Skin epidermis (tissue), 12 donors: Measurements from ENCODE around the gene GRK1.

ENCODE experiments used
- H3K27ac ChIP-seq, 21 experiments: fragments of 200-600 bp; sonication (generic) in 11 of 21; one replicate each; pipeline ENCODE4 v1.5.0; 2020; ENCODE audit warnings: mild to moderate bottlenecking in 3 of 21, inconsistent platforms in 2 of 21, moderate library complexity in 2 of 21
- H3K4me3 ChIP-seq, 7 experiments: fragments of 200-600 bp; sonication (generic) in 2 of 7; one replicate each; pipeline ENCODE4 v1.5.0; 2020; ENCODE audit warnings: inconsistent platforms in 2 of 7, mild to moderate bottlenecking in 2 of 7, moderate library complexity in 1 of 7

Gene GRK1

DNA sequence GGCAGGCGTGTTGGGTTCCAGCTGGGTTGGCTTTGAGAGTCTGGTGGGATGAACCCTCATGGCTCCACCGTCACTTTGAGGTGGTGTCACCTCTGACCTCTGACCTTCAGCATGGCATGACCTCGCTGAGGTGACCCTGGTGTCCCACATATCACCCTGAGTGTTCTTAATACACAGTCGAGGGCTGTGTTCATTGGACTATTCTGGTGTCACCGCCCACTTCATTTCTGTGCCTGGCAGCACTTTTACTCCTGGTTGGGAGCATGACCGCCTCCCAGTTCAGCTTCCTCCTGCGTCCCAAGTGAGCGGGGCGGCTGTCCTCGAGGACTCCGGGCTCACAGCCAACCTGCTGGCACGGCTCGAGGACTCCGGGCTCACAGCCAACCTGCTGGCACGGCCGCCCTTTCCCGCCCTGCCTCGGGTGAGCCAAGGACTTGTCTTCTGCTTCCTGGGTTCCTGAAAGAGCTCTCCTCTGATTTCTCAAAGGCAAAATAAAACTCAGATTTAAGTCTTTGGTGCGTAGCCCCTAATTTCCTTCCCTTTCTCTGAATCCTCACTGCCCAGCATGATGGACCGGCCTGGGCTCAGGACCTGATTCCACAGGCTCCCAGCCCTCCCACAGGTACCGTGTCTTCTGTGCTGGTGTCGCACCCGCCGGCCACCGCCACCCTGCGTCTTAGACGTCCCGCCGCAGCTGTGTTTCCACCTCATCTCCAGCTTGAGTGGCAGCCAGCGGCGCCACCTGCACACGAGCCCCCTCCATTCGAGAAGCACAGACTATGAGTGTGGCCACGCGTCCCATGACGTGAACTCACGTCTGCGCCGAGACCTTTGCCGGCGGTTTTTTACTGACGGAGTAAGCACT is 19.4 kb upstream of the GRK1 start:
- Histone ChIP-seq H3K4me3 (no peak overlapping the region), H3K27ac (peak overlapping the region in 4 of 21 experiments; percentile 6 to 20 (median 11))

DNA sequence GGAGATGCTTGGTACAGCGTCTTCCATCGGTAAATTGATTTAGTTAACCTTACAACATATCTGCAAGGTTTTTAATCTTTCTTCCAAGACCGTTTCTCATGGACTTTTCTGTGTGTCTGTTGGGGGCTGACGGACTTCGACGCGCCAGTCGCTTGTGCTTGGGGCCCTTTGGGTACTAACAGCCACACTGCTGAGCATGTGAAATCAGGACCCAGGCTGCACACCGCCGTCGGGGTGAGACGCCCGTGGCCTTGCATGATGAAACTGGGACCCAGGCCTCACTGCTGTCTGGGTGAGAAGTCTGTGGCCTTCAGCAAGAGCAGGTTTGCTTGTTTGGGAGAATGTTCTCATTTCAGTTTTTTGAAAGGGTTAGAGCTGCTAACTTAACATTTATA is 18.8 kb upstream of the GRK1 start:
- no peak overlapping the region for H3K4me3 ChIP-seq
- H3K27ac ChIP-seq = peak overlapping the region in 1 of 21 experiments; percentile 13

DNA sequence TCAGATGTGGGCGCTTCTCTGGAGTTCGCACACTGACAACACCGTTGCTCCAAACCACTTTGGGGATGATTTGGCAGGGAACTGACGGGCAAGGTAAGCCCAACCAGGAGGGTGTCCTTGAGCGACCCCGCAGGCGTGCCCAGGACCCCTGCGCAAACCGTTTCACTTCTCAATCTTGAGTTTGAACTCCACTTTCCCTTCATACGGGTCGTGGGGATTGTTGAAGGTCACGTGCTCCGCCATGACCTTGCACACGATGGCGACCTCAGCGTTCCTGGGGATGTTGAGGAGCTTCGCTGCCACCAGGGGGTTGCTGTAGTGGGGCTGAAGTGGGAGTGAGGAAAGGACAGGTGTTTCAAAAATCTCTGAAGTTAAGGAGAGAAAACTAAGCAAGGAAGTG is 17.8 kb upstream of the GRK1 start:
- H3K27ac ChIP-seq = no peak overlapping the region
- H3K4me3 ChIP-seq = no peak overlapping the region

DNA sequence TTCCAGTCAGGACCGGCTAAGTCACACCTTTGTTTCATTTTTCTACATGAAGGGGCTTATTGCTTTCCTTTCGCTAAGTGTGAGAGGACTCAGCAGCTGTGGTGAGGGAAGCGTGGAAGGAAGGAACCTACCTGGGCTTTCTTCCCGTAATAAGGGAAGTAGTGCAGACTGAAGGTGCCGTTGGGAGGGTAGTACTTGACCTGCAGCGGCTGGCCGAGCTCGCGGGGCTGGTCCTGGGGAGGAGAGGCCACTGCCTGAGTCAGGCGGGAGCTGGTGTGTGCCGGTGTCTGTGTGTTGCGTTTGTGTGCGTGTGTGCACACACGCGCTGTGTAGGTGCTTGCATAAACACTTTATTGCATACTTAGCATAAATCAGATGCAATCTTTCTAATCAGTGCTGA is 16.7 kb upstream of the GRK1 start:
- H3K27ac ChIP-seq = no peak overlapping the region
- no peak overlapping the region for H3K4me3 ChIP-seq

DNA sequence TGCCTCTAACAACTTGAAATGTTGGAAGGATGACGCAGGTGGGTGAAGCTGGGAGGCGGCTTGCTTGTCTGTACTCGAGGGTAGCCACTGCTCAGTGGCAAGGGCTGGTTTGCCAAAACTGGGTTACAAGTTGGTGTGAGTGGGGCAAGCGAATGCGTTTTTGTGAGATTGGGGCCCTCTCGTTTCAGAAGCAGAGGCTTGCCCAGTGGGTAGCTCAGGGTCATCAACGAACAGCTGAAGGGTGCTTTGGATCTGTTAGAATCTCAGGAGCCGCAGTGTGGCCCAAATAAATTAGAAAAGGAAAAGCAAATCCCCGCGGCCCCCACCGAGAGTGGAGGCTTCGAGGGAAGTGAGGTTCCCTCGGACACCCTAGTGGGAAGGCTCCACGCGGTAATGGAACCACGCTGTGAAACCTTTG is 16.3 kb upstream of the GRK1 start:
- Histone ChIP-seq H3K27ac (no peak overlapping the region), H3K4me3 (no peak overlapping the region)

DNA sequence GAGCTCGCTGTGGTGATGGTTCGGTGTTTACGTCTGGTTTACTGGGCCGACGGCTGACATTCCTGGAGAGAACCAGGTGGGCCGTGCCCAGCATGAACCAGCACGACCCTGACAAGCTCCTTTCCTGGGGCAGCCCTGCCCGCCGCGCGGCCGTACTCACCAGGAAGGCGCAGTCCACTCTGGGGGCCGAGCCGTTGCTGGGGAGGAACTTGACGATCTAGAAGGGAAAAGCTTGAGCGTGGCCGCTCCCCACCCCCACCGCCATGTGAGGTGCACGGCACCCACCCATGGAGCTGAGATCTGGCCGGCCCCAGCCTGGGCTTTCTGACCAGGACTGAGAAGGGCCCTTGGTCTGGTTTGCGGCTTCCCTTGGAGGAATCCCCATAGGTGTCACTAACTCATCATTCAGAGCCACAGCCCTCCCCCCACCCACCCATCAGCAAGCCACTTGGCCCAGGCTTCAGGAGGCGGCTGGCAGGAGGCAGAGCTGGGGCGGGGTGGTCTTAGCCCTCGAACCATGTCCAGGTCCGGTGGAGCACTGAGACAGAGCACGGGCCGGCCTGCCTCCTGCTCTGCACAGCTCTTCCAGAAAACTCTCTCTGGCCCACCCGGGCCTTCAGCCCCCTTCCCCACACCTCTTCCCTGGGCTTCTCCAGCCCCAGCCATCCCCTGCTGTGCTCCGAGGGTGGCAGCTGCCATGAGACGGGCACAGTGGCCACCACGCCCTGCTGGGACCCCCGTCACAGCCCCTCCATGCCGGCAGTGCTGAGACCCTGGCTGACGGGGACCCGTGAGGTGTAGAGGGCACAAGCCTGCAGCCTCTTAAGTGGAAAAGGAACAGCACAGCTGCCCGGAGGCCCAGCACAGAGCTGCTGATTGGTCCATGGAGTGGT is 15.3 kb upstream of the GRK1 start:
- H3K4me3 ChIP-seq = no peak overlapping the region
- no peak overlapping the region for H3K27ac ChIP-seq

DNA sequence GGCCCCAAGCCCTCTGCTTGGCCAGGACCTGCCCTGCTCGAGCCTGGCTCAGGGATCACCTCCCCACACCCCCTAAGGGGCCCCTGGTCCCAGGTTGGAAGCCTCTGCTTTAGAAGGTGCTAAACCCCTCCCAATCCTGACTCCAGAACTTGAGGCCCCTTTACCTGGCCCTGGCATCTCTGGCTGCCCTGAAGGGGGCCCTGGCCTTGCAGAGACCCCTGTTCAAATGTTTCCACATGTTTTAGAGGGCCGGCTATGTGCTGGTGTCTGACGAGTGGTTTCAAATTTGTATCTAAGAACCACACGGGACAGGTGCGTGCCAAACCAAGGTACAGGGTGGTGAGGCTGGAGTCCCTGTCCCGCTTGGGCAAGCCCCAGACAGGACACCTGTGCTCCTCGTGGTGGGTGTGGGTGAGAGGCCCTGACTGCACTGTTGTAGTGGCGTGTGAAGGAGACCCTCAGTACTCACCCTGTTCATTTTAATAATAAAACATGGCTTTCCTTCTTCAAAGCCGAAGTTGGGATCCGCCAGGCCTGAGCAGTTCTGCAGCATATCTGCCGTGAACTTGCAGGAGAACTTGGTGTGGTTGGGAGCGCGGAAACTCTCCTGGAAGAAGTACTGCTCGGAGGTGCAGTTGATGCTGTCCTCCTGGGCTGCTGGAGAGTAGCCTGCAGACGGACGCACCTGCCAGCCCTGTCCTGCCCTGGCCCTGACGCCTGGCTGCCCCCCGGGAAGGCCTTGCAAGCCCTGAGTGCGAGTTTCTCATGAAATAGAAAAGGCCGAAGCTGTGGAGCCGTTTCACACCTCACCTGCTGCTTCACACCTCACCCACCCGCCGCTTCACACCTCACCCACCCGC is 14.4 kb upstream of the GRK1 start:
- Histone ChIP-seq H3K27ac (no peak overlapping the region), H3K4me3 (no peak overlapping the region)

DNA sequence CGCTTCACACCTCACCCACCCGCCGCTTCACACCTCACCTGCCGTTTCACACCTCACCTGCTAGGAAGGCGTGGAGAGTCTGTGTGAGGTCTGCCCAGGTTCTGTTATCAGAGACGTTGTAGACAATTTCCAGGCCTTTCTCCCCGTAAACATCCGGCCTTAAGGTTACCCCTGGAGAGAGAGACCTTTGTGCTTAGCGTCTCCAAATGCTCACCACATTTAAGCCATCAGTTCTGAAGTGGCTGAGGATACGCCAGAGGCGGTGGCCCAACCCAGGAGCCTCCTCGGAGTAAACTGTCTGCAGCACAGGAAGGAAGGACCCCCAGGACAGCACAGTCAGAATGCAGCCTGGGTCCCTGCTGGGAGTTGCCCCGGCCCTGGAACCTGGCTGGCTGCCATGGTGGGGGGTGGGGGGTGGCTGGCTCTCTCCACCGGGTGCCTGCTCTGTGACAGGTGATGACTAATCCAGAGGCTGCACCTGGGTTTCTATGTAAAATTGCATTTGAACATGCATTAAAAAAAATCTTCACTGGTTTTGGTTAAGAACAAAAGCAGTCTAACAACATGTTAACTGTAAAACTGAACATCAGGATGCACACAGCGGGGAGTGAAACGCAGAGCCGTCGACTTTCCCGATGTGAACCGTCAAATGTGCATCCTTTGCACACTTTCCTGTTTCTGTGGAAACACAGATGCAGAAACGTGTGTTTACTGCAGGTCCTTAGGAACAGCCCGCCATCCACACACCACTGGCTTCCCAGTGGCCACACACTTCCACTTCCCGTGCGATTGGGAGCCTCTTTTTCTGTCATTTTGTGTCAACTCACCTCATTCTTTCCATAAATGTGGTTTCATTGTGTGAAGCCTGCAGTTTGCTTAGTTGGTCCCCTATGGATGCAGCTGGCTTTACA is 13.5 kb upstream of the GRK1 start:
- Histone ChIP-seq H3K27ac (no peak overlapping the region), H3K4me3 (no peak overlapping the region)

DNA sequence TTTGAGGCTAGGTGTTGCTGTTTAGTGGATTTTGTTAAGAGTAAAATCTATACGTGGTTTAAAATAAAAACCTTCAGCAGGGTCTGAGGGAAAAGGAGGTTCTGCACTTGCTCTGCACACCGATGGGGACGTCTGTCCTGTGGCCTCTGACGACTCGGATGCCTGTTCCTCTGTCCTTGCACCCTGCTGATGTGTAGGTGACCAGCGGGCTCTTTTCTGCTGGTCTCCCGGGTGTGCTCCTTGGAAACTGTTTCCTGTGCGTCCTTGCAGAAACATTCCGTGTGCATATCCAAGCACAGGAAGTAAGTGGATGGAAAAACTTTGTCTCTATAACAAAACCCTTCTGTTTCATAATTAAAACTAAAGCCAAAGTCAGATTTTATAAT is 12.9 kb upstream of the GRK1 start:
- no peak overlapping the region for H3K27ac ChIP-seq
- no peak overlapping the region for H3K4me3 ChIP-seq

DNA sequence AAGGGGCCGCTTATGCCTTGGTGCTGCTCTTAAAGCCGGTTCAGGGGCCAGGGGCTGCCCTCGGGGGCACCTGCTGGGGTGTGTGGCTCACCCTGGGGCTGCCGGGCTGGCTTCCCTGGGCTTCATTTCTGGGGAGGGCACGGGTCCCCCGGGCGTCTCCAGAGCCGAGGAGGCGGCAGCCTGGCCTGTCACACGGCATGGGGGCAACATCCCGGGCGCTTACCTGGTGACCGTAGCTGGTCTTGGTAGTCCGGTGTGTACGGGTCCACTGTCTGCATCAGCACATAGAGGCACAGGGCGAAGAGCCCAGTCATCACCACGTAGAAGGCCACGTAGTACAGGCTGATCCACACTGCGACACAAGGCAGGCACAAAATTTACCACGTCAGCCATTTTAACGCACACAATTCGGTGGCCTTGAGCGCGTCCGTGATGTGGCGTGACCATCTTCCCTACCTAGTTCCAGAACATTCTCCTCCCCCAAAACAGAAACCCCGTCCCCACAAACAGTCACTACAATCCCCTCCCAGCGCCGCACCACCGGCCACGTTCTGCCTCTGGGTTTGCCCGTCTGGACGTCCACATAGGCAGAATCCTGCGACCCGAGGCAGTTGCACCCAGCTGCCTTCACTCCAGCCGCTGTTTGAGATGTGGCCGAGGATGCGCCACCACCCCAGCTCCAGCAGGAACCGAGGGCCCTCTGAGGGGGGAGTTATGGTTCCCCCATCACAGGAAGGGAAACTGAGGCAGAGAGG is 12.3 kb upstream of the GRK1 start:
- Histone ChIP-seq H3K4me3 (no peak overlapping the region), H3K27ac (no peak overlapping the region)

DNA sequence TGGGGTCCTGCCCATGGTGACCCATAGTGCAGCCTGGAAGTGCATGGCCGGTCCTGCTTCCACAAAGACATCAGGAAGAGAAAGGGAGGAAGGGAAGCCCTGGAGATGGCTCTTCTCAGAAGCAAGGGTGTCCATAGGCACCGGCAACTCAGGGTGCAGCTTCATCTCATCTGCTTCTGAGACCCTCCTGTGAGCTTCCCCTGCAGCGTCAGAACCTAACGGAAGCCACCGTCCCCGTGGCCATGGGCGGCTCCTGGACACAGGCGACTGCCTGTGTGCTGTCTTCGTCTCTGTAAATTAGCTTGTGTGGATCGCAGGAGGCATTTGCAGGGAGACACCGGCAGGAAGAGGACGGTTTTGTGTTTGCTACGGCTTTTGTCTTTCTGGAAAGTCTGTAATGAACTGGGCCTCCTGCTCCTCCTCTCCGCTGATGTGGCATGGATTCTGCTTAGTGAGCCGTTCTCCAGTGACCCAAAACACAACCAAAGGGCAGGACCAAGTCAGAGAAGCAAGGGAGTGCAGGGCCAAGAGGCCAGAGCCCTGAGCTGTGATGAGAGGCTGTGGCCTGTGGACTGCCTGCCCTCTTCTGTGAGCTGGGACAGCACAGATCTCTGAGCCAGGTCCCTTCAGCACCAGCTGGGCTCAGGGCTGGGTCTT is 11.5 kb upstream of the GRK1 start:
- H3K27ac ChIP-seq = no peak overlapping the region
- no peak overlapping the region for H3K4me3 ChIP-seq

DNA sequence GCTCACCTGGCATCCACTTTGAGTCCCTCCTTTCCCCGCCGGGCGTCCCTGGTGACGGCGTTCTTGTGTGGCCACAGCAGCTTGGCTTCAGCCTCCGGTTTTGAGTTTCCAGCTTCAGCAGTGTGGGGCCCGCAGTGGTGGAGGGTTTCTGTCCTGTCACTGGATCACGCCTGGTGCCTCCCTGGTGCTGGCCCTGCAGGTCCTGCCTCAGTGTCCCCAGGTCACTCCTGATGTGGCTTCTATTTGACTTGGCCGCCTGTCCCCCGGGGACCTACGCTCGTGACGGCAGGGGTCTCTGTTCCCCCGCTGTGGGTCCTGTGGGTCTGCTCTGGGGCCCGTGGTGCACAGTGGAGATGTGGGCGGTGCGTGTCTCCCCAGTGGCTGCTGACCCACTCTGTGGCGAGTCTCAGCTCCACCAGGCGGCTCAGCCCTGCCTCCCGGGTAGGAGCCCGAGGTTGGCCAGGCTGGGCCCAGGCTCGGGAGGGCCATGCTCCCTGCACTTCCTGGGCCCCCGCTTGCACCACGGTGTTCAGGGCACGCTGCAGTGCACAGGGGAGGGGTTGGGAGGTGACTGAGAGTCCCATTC is 10.9 kb upstream of the GRK1 start:
- no peak overlapping the region for H3K27ac ChIP-seq
- no peak overlapping the region for H3K4me3 ChIP-seq

DNA sequence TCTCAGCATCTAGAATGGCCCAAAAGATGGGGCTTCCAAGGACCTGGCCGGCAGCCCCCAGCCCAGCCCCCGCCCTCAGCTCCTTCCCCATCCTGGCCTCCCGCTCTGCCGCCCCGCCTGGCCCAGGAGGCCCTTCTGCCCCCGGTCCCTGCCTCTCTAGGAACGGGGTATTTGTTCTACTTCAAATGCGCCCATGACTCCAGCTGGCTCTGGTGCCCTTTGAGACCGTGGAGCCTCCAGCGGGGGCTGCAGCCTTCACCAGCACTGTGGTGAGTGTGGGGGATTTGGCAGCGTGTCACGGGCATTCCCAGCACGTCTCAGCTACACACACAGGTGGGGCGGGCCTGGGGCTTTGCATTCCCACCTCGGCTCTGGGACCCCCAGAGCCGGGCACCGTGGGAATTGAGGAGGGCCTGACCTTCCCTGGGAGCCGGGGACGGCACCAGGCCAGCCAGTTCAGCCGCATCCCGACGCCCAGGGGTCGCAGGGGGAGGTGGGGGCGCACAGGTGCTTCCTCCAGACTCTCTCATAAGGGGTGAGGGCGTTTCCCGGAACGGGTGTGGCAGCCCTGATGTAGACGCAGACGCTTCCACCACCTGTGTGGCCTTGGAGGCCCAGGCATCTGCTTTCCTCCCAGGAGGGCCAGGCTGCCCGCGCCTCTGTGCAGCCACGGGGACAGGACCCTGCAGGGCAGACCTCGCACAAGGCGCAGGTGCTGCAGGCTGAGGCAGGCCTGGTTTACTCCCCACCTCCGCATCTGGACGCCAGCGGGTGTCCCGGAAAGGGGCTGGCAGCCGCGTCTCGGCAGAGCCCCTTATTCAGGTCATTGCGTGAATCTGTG is 10.0 kb upstream of the GRK1 start:
- no peak overlapping the region for H3K27ac ChIP-seq
- no peak overlapping the region for H3K4me3 ChIP-seq

DNA sequence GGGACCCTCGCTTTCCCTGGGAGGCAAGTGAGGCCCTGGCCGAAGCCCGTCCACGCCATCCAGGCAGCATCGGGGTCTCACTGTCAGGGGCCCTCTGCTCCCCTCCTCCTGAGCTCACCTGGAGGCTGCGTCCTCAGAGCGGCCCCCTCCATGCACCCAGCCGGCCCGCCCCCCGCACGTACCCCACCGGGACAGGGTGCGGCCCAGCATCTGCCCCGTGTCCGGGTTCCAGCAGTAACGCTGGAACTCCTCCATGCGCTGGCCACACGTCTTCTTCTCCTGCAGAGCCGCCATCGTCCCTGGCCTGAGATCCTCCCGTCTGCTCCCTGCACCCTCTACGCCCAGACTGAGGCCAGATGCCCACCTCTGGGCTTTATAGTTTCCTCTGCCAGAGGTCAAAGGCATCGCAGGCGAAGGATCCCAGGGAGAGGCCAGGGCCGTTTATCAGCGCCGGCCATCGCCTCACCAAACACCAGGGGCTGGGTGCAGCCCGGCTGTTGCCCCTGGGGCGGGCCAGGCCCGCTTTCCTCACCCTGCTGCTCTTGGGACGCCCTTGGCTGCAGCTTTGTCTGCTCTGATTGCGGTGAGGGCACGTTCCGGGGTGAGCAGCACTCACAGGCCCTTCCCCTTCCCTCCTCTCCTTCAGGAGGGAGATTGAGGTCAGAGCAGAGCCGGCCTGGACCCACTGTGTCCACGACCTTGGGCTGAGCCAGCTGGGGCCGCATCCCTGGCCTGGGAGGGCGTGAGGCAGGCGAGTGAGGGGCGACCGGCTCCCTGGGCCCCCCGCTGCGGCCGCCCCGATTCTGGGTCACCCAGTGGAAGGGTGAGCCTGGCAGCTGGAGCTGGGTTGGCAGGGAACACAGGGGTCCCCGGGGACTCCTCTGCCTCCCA is 8.9 kb upstream of the GRK1 start, which contains the start of gene ATP4B:
TSS of gene ATP4B (minus strand) at position 348 of the 891 bp plus-strand sequence. CDS start at position 294, 54 bp downstream.
- Histone ChIP-seq H3K27ac (no peak within 1 kb of the TSS), H3K4me3 (no peak within 1 kb of the TSS)

DNA sequence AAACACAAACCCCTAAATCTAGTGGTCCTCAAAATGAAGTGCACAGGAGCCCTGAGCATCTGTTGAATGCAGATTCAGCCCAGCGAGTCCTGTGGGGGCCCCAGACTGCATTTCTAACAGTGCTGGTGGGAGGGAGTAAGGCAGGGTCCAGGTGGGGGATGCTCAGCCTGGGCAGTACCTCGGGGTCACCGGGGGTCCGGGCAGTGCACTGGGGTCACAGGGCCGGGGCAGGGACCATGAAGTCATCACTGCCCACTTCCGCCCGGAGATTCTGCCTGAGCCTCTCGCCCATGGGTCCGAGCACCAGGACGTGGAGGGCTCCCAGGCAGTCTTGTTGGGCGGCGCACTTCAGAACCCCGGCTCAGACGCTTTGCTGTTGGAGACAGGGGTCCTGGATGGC is 8.2 kb upstream of the GRK1 start:
- no peak overlapping the region for H3K27ac ChIP-seq
- H3K4me3 ChIP-seq = no peak overlapping the region
